ENCODE measurements around the gene MAP3K1.

DNA sequence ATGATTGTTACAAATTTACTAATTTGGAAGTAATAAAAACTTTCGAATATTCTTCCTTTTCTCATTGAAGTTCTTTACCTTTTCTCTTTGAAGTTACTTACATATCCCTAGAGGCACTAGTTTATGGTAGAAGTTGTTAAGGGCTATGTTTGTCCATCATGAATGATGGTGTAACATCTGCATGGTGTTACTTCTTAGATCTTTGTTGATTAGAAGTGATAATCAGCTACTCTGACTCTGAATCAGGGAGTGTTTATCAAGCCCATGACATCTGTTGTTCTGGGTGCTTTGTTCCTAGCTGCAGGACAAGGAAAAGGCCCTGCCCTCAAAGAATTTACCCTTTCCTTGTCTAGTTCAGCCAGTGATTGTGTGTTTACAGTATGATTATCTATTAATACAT lies 32.9 kb downstream of the MAP3K1 start:
- TF ChIP-seq, protein P1, sequence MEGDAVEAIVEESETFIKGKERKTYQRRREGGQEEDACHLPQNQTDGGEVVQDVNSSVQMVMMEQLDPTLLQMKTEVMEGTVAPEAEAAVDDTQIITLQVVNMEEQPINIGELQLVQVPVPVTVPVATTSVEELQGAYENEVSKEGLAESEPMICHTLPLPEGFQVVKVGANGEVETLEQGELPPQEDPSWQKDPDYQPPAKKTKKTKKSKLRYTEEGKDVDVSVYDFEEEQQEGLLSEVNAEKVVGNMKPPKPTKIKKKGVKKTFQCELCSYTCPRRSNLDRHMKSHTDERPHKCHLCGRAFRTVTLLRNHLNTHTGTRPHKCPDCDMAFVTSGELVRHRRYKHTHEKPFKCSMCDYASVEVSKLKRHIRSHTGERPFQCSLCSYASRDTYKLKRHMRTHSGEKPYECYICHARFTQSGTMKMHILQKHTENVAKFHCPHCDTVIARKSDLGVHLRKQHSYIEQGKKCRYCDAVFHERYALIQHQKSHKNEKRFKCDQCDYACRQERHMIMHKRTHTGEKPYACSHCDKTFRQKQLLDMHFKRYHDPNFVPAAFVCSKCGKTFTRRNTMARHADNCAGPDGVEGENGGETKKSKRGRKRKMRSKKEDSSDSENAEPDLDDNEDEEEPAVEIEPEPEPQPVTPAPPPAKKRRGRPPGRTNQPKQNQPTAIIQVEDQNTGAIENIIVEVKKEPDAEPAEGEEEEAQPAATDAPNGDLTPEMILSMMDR (IDR thresholded peaks at IDR 0.05; ENCODE audit: poor library complexity) = no peak
- no peak for TF ChIP-seq EZH2 (IDR thresholded peaks at IDR 0.05; ENCODE audit: borderline replicate concordance)
- no peak for TF ChIP-seq EZH2phosphoT487 (IDR thresholded peaks at IDR 0.05; ENCODE audit: low read depth, severe bottlenecking, unreplicated experiment)
